CD4-positive, alpha-beta T cell treated with Interleukin-21 for 1 hour (primary cell): Measurements from ENCODE around the gene PRM3.
A peak's percentile ranks its signal among the peaks of the same experiment; 100 is the strongest.
"Not testable (repeated sequence)": the region's sequence is repeated elsewhere in the genome, so short reads cannot be mapped to it uniquely, and the experiment has no call there.

Experiments
- DNase-seq: peaks from one replicate; pipeline ENCODE4 v3.0.0-alpha.2; 2020

Gene PRM3

DNA sequence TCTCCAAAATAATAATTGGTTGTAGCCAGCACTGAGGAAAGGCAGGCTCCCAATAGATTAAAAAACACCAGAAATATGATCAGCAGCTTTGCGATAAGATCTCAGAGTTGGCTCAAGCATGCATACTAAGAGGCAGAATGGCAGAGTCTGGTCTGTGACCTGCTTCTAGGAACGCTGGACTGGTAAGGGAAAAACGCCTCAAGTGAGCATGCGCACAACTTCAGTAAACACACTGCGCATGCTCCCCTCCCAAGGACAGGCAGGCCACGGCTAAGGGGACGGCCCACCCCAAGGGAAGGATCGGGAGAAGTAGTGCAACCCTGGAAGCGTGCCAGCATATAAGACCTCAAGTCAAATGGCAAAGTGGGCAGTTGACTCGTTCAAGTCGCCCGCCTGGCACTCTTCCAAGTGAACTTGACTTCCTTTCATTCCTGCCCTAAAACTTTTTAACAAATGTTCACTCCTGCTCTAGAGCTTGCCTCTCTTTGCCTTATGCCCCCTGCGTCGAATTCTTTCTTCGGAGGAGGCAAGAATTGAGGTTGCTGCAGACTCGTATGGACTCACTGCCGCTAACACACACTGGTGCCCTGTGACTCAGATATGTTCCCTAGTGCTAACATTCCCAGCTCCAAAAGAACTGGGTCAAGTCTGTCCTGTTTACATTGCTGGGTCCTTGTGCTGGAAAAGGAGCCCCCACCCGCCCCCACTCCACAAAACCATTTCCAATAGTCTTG lies 30.1 kb upstream of the PRM3 start:
- DNase-seq, result no peak

DNA sequence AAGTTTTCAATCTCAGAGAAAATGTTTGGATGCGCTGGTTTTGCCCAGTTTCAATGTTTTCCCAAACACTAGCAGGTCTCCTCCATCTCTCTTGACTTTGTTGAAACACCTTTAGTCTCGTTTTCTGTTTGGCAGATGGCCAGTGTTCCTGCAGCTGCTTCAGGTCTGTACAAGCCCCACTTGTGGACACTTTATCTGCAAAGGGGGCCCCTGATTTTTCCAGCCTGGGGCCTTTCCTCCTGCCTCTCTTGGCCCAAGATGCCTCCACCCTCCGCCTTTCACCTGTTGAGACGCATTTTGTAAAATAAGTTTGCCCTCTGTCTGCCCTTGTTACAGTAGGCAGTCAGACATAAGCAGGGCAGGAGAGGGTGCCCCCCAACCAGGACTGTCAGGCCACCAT lies 29.5 kb upstream of the PRM3 start:
- DNase-seq, result no peak

- DNase-seq, result no peak
Measured at GRCh38 chr16:11301645-11302501, 28.4 kb upstream of the PRM3 start.

DNA sequence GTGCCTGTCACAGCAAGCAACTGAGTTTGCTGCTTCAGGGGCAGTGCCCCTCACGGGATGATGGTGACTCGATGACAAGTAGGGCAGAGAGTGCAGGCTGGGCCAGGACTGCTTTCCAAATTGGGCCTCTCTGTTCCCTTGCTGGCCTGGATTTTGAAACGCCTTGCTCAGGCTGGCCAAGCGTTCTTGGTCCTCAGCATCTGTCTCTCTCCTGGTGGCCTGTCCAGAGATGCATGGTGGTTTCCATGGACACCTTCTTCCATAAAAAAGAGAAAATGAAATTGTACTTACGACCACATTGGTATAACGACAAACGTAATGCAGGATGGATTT lies 27.1 kb upstream of the PRM3 start:
- DNase-seq, result no peak

DNA sequence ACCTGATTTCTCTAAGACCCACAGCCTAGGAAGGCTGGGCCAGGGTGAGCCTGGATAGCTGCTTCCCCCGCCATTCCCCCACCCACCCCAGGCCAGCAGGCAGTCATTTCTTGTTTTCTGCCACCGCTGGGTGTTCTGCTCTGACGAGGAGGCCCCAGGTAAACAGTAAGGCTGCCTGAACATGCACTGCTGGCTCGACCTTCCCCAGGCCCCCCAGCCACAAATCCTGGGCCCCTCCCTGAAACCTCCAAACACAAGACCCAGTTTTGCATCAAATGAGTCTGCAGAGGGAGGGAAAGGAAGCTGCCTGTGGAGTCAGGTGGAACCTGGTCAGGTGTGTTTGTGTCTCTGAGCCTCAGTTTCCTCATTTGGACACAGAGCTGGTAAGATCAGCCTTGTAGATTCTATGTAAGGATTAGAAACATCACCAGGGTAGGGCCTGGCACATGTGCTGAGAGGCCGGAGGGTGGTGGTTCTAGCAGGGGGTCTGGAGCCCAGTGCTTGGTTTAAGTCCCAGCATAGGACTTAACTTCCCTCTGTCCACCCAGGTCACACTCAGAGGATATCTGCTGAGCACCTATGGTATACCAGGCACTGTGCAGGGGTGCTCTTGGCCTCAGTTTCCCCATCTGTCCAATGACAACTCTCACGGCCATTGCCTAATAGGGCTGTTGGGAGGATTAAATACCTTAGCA lies 26.6 kb upstream of the PRM3 start:
- DNase-seq, result no peak

DNA sequence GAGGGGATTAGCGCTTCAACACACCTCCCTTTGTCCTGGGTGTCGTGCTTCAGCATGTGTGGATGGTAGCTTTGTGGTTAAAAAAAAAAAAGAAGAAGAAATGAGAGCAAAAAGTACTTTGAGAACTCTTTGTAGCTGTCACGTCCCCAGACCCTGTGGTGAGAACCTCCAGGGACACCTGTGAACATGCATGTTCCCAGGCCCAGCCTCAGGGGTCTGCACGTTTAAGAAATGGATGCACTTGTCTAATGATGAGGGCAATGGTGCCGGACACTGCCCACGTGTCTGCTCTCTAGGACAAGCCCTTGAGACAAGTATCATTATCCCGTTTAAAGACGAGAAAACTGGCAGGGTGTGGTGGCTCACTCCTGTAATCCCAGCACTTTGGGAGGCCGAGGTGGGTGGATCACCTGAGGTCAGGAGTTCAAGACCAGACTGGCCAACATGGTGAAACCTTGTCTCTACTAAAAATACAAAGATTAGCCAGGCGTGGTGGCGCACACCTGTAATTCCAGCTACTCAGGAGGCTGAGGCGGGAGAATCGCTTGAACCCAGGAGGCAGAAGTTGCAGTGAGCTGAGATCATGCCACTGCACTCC lies 25.6 kb upstream of the PRM3 start:
- DNase-seq, result not testable (repeated sequence)

DNA sequence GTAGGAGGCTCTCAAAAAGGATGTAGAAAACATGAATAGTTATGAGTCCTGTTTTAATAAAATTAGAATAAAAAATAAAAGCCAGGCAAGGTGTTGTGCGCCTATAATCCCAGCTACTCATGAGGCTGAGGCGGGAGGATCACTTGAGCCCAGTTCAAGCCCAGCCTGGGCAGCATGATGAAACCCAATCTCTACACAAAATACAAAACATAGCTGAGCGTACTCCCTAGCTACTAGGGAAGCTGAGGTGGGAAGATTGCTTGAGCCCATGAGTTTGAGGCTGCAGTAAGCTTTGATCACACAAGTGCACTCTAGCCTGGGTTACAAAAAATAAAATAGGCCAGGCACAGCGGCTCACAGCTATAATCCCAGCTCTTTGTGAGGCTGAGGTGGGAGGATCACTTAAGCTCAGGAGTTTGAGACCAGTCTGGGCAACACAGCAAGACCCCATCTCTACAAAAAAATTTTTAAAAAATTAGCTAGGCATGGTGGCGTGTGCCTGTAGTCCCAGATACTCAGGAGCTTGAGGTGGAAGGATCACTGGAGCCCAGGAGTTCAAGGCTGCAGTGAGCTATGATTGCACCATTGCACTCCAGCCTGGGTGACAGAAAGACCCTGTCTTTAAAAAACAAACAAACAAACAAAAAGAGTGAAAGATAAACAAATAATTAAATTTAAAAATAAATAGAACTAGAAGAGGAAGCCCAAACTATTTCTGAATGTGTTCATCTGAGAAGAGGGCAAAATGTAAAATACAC lies 24.9 kb upstream of the PRM3 start:
- no peak for DNase-seq

DNA sequence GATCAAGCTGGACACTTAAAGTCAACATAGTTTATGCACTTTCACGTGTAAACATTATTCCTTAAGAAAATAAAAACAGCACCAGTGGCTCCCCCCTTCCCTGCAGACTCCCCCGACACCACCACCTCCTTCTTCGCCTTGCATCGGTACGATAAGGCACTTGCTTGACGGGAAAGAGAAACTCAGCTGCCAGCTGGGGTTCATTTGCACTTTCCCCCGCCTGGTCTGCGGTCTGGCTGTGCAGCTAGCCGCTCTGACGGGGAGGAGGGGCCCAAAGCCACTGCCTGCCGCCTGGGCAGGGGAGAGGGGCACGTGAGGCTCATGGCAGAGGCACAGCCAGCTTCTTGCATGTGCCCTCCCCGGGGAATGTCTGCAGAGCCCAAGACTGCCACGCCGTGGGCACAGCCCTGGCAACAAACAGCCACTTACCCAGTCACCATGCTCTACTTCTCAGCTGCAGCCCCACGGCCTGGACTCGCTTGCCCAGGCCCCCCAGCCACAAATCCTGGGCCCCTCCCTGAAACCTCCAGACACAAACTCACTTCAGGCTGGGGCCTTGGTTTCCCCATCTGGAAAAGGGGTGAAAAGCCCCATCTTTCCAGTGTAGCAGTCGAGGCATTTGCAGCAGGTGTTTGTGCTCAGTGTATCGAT lies 24.2 kb upstream of the PRM3 start:
- DNase-seq, result peak; percentile 70

DNA sequence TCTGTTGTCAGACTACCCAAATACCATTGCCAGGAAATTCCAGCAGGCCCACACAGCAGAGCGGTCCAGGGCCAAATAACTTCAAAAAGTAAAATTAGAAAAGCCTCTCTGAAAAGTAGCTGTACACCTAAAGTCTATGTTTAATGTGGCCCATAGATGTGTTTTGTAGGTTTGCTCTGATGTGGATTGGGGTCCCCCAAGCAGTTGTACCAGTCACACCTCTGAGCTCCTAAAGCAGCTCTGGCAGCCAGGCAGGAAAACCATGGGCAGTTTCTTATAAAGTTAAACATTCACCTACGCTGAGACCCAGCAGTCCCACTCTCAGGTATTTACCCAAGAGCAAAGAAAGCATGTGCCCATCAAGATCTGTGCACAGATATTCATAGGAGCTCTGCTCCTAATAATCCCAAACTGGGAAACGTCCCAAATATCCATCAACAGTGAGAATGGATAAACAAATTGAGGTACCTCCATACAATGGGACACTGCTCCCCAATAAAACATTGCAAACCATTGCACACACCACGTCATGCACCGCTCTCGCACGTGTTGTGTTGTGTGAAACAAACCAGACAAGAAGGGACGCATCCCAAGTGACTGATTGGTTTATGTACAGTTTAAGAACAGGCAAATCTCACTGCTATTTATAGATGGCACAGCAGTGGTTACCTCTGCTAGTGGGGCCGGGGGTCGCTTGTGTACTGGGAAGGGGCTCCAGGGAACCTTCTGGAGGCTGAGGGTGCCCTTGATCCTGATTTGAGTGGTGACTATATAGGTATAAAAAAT lies 23.5 kb upstream of the PRM3 start:
- DNase-seq, result no peak

- no peak for DNase-seq
Measured at GRCh38 chr16:11296351-11296705, 22.9 kb upstream of the PRM3 start.

DNA sequence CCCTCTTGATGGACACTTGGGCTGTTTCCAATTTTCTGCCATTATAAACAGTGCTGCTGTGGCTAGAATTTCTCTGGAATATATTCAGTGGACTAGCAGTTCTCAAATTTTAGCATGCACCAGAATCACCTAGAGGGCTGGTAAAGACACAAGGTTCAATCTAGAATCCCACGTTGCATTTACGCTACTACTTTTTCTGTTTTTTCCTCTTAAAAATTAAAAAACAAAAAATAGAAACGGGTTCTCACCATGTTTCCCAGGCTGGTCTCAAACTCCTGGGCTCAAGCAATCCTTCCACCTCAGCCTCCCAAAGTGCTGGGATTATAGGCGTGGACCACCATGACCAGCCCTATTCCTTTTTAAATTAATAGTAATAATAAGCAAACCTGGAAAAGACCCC lies 22.2 kb upstream of the PRM3 start:
- no peak for DNase-seq

DNA sequence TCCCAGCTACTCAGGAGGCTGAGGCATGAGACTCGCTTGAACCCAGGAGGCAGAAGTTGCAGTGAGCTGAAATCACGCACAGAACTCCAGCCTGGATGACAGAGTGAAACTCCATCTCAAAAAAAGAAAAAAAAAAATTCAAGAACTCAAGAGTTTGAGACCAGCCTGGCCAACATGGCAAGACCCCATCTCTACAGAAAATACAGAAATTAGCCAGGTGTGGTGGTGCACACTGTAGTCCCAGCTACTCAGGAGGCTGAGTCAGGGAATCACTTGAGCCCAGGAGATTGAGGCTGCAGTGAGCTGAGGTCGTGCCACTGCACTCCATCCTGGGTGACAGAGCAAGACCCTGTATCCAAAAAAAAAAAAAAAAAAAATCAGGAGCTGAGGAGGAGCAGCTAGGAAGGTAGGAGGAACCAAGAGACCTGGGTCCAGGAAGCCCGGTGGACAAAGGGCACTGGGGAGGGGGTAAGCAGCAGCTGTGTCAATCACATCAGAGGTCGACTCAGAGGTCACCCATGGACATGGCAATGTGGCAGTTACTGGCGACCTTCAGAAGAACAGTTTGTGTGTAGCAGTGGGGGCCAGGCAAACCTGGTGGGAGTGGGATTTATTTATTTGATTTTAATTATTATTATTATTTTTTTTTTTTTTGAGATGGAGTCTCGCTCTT lies 18.8 kb upstream of the PRM3 start:
- DNase-seq, result no peak

GRCh38 chr16:11291091-11291703 lies 17.8 kb upstream of the PRM3 start:
- no peak for DNase-seq

GRCh38 chr16:11290102-11290893 lies 16.9 kb upstream of the PRM3 start:
- no peak for DNase-seq

GRCh38 chr16:11289696-11290095 lies 16.3 kb upstream of the PRM3 start:
- DNase-seq, result not testable (repeated sequence)

GRCh38 chr16:11289202-11289601 lies 15.8 kb upstream of the PRM3 start:
- DNase-seq, result no peak

- no peak for DNase-seq
Measured at GRCh38 chr16:11285842-11286241, 12.4 kb upstream of the PRM3 start.

DNA sequence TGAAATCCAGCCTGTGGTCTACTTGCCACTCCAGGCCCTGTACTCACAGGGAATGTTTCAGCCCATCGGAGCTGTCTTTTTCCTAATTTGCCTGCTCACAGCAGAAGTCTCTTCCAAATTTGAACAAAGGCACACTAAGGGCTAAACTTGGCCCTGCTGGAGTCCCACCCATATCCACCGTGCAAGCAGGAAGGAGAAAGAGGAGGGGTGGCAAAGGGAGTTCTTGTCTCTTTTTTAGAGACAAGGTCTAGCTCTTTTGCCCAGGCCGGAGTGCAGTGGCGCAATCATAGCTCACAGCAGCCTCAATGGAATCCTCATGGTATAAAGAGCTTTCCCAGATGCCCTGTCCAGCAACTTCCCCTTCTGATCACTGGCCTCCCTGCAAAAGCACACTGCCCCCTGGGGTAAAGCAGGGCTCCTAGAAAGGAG lies 10.4 kb upstream of the PRM3 start:
- DNase-seq, result no peak
